HTERT RPE-1 (cell line): ENCODE data around the gene MSH5.

Source experiments
- in situ Hi-C: fragments of 300-500 bp; cut with MboI; formaldehyde crosslinking; loops from 4 replicates; pipeline ENCODE4 v1.14.3; 2020; ENCODE audit warnings: low sequenced_read_pairs

Gene MSH5

GRCh38 chr6:31728767-31729514, 10.9 kb upstream of the MSH5 start, which contains the start of gene DDAH2:
Gene DDAH2, minus strand, starts transcription at chr6:31729299. Its CDS starts 138 bp downstream, at chr6:31729161.
- in situ Hi-C loops, result no loop called here

GRCh38 chr6:31729515-31729978, 10.3 kb upstream of the MSH5 start:
- in situ Hi-C loops, result no loop called here

DNA sequence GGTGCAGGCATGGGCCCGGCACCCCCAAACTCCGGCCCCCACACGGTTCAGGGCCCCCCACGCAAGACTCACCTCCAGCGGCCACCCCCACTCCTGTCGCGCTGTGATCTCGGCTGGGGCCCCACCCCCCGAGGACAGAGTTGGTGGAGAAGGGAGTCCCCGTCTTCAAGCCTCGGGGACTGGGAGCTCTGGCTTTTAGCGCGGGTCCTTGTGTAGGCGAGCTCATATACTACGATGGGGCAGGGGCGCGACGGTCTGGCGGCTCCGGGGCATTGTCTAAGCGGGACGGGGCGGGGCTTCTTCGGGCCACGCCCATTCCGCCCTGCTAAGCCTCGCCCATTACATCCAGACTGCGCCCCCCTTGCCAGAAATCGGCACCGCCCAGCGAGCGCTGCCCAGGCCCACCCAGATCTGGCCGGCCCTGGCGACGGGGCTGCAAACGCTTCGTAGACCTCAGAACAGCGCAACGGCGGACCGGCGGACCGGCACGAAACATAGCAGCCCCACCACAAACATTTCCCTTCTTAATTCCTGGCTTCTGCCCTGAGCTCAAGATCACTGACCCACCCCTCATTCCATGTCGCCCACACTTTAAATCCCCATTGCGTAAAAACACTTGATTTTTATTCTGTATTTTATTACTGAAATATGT, 9.7 kb upstream of the MSH5 start:
- in situ Hi-C loops, result no loop called here

- in situ Hi-C loops, result no loop called here
Measured at GRCh38 chr6:31730631-31731086, 9.1 kb upstream of the MSH5 start.

DNA sequence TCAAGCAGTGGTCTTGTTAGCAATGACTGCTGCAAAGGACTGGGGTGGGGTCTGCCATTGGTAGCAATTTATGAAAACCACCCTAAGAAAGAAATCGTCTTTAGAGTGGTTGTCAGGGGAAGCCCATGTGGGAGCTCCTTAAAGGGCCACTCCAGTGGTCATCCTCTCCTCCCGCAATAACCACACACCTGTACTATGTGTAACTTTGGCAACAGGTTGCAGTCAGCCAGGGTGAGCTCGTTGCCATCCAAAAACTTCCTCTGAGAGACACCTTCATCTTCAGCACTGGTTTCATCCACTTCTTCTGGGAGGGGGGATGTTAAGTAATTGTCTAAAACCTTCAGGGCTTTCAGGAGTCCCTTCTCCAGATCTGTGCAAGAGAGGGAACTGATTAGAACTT, 7.8 kb upstream of the MSH5 start:
- in situ Hi-C loops, result no loop called here

DNA sequence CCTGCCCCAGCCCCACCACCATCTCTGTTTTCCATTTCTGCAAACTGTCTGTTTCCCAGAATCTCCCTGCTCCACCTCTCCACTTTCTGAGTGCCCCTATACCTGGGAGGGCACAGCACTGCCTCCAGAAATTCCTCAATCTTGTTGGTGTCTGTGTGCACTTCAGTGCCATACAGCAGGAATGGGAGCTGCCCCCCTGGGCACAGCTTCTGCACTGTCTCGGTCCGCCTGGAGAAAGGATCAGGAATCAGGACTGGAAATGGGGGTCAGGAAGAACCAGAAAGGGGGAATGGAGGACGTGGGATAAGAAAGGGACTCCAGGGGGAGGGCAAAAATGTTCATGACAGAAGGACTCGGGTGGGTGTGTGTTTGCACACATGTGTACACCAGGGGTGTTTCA, 6.1 kb upstream of the MSH5 start:
- in situ Hi-C loops, result no loop called here

- in situ Hi-C loops, result no loop called here
Measured at GRCh38 chr6:31734247-31734820, 5.5 kb upstream of the MSH5 start.

DNA sequence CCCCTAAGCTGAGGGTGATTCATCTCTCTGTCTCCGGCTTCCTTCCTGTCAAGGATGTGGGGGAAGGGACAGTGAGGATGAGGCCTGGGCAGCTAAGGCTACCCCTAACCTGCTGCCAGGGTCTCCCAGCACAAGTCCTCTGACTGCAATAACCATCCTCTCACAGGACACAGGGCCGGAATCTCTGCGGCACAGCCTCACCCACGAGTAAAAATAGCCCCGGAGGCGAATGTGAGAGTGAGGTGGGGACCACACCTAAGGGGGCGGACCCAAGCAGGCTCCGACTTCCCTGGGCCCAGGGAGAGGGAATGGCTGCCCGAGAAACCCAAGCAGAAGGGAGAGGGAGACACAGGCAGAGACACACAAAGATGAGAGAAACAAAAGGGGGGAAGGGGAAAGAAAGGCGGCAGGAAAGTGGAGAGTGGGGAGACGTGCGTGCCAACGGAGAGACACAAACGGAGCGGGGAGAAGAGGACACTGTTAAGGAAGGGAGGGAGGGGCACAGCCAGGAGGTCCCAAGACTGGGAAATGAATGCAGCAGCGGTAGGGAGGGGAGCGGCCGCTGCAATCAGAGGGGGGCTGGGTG, 4.9 kb upstream of the MSH5 start:
- in situ Hi-C loops, result no loop called here

DNA sequence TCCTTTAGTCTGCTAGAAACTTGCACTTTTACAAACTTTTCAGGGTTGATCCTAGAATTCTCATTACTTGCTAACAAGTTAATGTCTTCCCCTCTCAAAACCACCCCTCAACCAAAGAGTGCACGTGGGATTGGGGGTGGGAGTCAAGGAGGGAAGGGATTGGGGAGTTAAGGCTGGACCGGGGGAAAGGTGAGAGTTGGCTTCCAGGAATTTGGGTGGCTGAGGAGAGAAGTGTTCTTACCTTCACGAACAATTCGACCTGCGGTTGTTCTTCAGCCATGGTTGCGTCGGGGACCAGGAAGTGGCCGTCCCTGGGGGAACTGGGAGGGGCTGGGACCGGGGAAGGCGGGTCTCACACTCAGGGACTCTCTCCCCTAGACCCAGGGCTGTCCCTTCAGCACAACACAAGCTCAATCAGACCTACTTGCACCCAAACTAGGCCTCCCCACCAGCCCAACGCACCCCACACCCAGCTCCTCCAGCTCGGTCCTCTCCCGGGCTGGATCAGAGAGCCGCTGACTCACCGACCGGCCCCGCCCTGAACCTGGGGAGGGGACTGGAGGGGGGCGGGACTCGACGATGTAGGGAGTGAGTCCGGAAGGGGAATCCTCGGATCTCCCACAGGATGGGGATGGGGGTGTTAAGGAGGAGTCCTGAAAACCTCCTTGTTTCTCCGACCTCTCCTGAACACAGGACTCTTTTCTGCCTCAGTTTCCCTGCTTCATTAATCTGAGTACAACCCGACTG, 3.6 kb upstream of the MSH5 start, which contains the start of gene CLIC1:
Gene CLIC1 (minus strand): TSS at position 510 of the 747 bp plus-strand sequence. CDS start 230 bp downstream, at position 280.
- in situ Hi-C loops, result no loop called here

DNA sequence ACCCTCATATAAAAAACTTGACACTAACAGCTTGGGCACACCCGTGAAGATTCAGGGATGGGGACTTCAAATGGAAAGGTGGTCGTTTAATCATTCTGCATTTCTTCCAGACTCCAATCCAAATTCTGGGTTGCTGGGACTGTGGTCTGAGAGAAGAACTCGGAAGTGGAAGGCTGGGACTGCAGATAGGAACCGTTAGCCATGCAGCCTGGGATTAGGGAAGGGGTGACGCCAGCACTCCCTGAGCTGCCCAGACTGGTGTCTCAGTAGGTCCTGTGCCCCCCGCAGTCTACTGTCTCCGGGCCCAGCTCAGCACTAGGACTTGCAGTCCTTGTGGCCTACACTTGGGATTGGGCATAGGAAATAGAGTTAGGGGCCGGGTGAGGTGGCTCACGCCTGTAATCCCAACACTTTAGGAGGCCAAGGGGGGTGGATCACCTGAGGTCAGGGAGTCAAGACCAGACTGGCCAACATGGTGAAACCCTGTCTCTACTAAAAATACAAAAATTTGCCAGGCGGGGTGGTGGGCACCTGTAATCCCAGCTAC, 3.0 kb upstream of the MSH5 start:
- in situ Hi-C loops, result no loop called here

DNA sequence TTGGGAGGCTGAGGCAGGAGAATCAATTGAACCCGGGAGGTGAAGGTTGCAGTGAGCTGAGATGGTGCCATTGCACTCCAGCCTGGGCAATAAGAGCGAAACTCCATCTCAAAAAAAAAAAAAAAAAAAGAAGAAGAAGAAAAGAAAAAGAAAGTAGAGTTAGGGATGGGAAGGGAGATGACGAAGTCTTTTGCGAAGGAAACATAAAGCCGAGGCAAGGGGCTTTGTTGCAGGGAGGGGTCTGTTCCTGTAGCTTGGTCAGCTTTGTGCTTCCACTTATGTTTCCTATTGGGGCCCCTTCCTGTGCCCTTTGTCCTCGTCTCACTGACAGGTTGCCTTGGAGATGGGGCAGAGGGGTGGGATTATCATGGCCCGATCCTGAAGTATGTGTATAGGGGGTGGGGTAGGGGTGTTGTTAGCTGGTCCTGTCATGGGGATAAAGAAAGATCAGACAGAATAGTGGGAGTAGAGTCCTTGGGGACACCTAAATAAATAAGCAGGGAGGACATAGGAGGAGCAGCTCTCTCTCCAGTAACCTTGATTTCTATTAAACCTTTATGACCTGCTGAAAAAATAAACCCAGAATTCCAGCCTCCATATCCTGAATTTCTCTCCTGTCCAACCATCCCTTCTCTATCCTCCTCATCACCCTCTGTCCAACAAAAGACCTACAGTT, 2.4 kb upstream of the MSH5 start:
- in situ Hi-C loops, result no loop called here

DNA sequence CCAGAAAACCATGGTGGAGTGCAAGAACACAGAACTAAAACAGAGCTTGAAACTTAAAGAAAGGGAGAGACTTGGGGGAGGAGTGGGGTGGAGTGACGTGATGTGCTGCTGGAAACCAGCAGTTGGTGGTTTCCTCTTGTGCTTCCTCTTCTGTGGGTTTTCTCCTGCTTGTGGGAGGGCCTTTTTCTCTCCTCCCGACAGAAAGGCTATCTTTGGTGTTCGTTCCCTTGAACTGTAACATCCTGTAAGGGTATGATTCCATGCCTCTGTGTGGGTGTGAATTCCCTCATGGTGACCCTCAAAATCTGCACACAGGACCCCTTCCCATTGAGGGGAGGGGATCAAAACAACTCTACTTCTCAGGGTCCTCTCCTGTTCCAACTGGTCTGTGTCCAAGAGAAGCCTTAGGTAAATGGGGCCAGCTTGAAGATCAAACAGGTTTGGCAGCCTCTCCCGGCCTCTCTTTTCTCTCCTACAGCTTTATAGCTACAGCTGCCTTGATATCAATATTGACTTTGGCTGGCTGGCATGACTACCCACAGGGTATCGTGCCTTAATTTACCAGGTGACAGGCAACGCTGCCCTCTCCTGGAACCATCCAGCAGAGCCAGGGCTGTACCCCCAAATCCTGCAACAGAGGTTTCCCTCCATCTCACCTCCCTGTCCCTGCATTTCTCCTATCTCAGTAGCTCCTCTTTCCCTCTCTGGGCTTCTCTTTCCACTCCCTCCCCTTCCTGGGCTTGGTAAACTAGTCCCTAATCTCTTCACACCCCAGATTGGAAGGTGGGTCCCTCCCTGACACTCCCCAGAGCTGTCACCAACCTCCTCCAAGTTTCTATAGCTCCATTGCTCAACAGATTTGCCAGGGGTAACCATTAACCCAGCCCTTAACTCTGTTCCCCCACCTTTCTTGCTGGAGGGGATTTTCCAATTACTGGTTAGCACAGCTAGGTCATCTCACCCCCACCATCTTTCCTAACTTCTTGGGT, 1.5 kb upstream of the MSH5 start:
- in situ Hi-C loops, result no loop called here

DNA sequence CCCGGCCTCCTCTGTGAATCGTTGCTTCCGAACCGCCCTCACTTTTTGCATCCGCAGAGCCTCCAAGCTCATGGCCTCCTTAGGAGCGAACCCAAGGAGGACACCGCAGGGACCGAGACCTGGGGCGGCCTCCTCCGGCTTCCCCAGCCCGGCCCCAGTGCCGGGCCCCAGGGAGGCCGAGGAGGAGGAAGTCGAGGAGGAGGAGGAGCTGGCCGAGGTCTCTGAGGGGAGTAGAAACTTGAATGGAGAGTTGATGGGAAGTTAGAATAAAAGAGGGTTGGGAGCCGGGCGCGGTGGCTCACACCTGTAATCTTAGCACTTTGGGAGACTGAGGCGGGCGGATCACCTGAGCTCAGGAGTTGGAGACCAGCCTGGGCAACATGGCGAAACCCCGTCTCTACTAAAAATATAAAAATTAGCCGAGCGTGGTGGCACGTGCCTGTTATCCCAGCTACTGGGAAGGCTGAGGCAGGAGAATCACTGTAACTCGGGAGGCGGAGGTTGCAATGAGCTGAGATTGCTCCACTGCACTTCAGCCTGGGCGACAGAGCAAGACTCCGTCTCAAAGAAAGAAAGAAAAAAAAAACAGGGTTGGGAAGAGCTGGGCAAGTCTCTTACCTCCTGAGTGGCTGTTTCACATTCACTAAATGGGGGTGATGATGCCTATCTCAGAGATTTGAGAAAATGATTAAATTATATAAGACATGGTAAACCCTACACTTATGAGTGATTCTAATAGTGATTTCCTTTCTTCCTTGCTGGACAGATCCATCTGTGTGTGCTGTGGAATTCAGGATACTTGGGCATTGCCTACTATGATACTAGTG, 805 bp downstream of the MSH5 start:
- in situ Hi-C loops, result no loop called here

GRCh38 chr6:31741815-31742214, 2.0 kb downstream of the MSH5 start:
- in situ Hi-C loops, result no loop called here

- in situ Hi-C loops, result no loop called here
Measured at GRCh38 chr6:31742894-31743293, 3.1 kb downstream of the MSH5 start.

- in situ Hi-C loops, result no loop called here
Measured at GRCh38 chr6:31744422-31744821, 4.6 kb downstream of the MSH5 start.

- in situ Hi-C loops, result no loop called here
Measured at GRCh38 chr6:31749301-31750036, 9.7 kb downstream of the MSH5 start.
